Measurements from ENCODE around the gene RFWD3.
A peak's percentile ranks its signal among the peaks of the same experiment; 100 is the strongest.
"Not testable (repeated sequence)": the region's sequence is repeated elsewhere in the genome, so short reads cannot be mapped to it uniquely, and the experiment has no call there.

Gene RFWD3, protein sequence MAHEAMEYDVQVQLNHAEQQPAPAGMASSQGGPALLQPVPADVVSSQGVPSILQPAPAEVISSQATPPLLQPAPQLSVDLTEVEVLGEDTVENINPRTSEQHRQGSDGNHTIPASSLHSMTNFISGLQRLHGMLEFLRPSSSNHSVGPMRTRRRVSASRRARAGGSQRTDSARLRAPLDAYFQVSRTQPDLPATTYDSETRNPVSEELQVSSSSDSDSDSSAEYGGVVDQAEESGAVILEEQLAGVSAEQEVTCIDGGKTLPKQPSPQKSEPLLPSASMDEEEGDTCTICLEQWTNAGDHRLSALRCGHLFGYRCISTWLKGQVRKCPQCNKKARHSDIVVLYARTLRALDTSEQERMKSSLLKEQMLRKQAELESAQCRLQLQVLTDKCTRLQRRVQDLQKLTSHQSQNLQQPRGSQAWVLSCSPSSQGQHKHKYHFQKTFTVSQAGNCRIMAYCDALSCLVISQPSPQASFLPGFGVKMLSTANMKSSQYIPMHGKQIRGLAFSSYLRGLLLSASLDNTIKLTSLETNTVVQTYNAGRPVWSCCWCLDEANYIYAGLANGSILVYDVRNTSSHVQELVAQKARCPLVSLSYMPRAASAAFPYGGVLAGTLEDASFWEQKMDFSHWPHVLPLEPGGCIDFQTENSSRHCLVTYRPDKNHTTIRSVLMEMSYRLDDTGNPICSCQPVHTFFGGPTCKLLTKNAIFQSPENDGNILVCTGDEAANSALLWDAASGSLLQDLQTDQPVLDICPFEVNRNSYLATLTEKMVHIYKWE

DNA sequence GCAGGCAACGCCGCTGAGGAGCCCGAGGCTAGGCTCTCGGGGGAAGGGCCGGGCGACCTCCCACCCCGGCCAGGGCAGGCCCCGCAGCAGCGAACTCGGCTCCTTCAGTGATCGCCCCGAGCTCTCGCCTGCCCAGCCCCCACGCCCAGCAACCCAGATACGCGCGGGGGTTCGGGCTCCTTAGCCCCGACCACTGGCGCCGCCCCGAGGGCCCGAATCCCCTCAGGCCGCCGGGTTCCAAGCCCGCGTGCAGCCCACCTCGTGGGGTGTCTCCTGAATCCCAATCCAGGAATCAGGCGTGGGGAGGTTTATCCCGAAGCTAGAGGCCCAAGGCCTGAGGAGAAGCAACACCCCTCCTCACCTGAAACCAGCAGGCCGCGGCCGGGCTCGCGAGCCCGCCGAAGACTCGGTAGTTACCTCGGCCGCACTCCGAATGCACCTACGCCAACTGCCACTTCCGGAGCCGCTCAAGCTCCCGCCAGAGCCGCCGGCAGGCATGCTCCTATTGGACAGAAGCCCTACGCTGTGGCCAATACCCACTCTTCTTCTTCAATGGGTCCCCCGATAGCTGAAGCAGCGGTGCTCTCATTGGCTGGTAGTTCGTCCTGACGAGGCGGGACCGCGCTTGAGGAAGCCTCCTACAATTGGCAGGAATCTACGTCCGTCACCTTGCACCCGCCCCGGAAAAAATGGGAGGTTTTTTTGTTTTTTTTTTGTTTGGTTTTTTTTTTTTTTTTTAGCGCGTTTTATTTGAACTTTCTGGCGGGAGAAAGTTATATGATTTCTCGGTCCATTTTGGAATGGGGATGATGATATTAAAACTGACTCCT lies at the start of gene RFWD3:
Gene RFWD3, minus strand, starts transcription at position 453 of the 830 bp plus-strand sequence. CDS start 5,428 bp downstream, outside the sequence.
- DNase-seq, result peak; percentile 75

DNA sequence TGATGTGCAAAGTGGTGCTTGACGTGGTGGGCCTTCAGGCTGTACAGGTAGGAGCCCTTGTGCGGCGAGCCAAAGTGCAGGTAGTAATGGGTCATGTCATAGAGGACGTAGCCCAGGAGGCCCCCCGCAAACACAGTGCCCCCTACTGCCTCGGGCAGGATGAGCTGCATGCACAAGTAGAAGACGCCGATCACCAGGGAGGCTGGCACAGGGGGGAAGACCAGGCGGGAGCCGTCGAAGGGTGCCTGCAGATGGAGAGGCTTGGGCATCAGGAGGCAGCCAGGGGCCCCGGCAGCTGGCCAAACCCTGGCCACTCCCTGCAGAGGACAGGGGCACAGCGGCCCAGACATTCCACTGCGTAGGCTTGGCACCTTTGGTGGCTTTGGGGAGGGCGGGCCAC lies 49.7 kb upstream of the RFWD3 start:
- DNase-seq, result no peak

- no peak for DNase-seq
Measured at GRCh38 chr16:74713876-74714275, 47.2 kb upstream of the RFWD3 start.

DNA sequence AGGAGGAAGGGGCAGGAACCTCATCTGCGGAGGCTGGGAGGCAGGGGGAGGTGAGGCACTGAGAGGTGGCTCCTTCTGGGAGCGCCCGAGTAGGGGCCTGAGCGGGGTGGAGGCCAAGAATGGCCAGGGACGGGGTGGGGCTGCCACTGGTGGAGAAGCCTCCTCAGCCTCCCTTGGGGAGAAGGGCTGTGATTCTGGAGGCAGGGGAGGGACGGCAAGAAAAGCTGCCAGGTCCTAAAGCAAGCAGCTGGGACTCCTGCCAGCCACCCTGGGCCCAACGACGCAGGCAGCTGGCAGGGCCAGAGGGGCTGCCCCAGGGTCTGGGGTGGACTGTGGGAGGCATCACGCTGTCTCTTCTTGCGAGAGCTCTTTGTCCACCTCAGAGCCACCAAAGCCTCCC lies 46.6 kb upstream of the RFWD3 start:
- no peak for DNase-seq

GRCh38 chr16:74711938-74712337 lies 45.3 kb upstream of the RFWD3 start:
- no peak for DNase-seq

- no peak for DNase-seq
Measured at GRCh38 chr16:74710401-74710800, 43.7 kb upstream of the RFWD3 start.

- DNase-seq, result no peak
Measured at GRCh38 chr16:74709441-74709877, 42.8 kb upstream of the RFWD3 start.

DNA sequence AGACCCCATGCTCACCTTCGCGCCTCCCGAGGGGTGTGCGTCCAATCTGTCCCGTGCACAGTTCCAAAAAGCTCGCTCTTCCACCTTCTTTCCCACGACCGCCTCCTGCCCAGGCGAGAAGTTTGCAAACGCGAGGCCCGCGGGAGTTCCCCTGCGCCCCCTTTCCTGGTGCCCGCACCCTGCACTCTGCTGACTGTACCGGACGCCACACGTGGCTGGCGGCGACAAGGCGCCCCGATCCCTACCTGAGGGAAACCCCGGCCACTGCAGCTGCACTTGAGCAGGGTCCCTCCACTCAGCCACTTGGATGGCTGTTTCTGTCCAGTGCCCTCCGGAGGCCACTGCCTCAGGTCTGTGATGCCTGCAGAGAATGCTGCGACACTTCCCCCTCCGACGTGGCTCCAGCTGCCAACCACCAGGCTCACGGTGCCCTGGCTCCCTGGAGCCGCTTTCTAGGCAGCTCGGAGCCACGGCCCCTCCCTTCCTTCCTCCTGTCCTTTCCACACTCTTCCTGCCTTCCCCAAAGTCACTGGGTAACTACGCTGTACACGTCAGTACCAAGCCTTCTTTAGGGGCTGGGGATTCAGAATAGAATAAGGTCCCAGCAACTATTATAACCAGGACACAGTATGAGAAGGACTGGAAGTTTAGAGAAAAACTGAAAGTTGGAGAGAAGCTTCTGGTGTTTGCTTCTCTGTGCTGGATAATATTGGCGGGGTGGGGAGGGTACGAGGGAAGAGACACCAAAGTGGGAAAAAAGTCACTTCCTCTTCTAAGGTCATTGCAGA lies 34.0 kb upstream of the RFWD3 start, which contains the start of gene MLKL:
Gene MLKL, minus strand, starts transcription at position 425 of the 788 bp plus-strand sequence. CDS start 5,105 bp downstream, outside the sequence.
- no peak for DNase-seq

- no peak for DNase-seq
Measured at GRCh38 chr16:74700116-74700437, 33.4 kb upstream of the RFWD3 start.

- no peak for DNase-seq
Measured at GRCh38 chr16:74699666-74700065, 33.0 kb upstream of the RFWD3 start.

- DNase-seq, result no peak
Measured at GRCh38 chr16:74698222-74698621, 31.5 kb upstream of the RFWD3 start.

GRCh38 chr16:74695450-74696422 lies 29.1 kb upstream of the RFWD3 start:
- peak; percentile 15 for DNase-seq

GRCh38 chr16:74691093-74691855 lies 24.6 kb upstream of the RFWD3 start:
- DNase-seq, result no peak

DNA sequence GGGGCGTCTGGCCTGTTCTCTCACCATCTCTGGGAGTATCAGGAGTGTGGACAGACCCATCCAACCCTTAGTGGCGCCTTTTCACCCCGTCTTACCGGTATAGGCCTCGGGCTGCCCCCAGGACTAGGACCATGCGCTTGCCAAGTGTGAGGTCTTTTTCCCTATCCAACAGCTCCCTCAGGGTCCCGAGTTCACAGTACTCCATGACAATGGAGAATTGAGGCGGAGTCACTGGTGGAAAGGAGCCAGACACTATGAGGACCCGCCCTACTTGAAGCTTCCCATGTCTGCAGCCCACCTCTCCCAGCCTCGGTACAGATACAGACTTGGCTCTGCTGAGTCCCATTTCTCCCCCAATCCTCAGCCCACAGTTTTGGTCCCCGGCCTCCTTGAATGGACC lies 15.9 kb upstream of the RFWD3 start:
- no peak for DNase-seq

DNA sequence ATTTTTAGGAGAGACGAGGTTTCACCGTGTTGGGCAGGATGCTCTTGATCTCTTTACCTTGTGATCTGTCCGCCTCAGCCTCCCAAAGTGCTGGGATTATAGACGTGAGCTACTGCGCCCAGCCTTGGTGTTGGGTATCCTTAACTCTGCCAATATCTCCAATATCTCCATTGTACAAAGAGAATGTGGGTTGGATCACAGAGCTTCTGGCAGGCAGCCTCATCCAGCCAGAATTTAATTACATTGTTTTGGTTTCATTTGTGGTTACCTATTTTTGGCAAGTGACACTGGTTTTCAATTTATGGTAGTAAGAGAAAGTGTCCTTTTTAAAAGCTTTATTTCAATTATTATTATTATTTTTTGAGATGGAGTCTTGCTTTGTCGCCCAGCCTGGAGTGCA lies 14.0 kb upstream of the RFWD3 start:
- DNase-seq, result no peak

DNA sequence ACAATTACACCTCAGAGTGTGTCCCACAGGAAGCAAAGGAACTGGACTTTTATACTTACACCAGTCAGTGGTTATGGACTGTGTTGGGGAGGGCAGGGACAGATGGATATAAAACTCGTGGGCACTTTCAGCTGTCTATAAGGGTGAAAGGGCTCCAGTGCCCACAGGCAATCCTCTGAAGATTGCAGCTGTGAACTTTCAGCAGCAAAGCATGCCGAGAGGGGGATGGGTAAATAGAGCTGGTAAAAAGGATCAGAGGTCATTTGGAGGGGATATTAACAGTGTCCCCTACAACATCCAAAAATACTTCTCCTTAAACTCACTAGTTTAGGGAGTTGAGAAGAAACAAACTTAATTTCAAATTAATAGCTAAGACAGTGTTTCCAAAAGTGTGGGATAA lies 13.3 kb upstream of the RFWD3 start:
- no peak for DNase-seq

DNA sequence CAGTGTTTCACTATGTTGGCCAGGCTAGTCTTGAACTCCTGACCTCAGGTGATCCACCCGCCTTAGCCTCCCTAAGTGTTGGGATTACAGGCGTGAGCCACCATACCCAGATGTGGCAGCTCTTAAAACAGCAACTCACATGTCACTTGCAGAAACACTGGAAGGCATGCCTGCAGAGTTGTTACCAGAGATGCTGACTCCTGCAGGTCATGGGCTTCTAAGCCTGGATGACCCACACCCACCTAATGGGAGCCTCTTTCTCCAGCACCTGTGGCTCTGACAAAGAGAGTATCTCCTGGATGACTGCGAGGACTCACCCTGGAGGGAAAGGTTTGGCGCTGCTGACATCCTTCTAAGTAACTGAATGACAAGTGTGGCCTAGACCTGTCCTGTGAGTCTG lies 11.2 kb upstream of the RFWD3 start:
- DNase-seq, result no peak

GRCh38 chr16:74673876-74674275 lies 7.2 kb upstream of the RFWD3 start:
- DNase-seq, result no peak

DNA sequence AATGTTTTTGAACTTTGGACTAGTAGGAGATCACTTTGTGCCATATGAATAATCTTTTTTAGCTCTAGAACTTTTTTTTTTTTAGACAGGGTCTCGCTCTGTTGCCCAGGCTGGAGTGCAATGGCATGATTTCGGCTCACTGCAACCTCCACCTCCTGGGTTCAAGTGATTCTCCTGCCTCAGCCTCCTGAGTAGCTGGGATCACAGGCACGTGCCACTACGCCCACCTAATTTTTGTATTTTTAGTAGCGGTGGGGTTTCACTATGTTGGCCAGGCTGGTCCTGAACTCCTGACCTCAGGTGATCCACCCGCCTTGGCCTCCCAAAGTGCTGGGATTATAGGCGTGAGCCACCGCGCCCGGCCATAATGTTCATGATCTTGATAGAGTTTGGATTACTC lies 2.2 kb upstream of the RFWD3 start:
- DNase-seq, result not testable (repeated sequence)

DNA sequence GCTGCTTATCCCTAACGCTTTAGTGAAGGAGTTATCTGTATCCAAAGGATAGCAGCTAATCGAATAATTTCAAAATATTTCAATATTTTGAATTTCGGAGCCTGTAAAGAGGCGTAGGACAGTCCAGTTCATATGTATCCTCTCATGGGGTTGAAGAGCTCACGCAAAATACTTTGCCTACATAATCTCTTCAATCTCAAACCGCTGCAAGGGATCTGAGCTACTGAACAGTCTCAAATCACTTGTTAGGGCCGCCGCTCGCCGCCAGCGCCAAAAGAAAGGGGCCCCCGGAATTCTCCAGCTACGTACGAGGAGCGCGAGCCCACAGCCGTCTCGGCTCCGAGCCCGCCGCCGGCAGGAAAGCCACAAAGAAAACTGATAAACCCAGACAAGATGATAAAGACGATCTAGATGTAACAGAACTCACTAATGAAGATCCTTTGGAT lies 601 bp upstream of the RFWD3 start:
- no peak for DNase-seq

Measured in NCI-H1048 (cell line).